GM12878 (cell line): Measurements from ENCODE around the gene GABRB3. TPM values are rescaled to one million over a fixed set of nuclear protein-coding genes. Genes with fewer than 3 reads are reported as not detected.

ENCODE experiments used
- ATAC-seq: fragments of 200-7000 bp; cut with Tn5 transposase; 3 replicates; pipeline ENCODE4 v1.9.1; 2020; ENCODE audit warnings: mild to moderate bottlenecking, moderate library complexity
- BruUV-seq: library from RNA; stranded (reverse); fragments of 400-500 nt; replicated peaks from 2 replicates; lab custom pipeline; 2021; lab: Mats Ljungman, UMichigan
- CTCF ChIA-PET: fragments of 300-600 bp; sonication (Branson Sonifier 250); formaldehyde crosslinking; extraction: SDS; loops from one replicate; lab custom pipeline; 2021; ENCODE audit warnings: inconsistent platforms; lab: Yijun Ruan, JAX
- POLR2A ChIA-PET: fragments of 350-600 bp; formaldehyde crosslinking; extraction: SDS; loops from one replicate; lab custom pipeline; 2021; ENCODE audit warnings: inconsistent platforms; lab: Charles Lee
- RAD21 ChIA-PET: fragments of 300-600 bp; sonication (Branson Sonifier 250); formaldehyde crosslinking; loops from one replicate; lab custom pipeline; 2023; ENCODE audit warnings: antibody characterized with exemption; ENCODE audit not compliant: unreplicated experiment; lab: Charles Lee
- SMC1A ChIA-PET: fragments of 300-600 bp; sonication (Branson Sonifier 250); formaldehyde crosslinking; loops from one replicate; lab custom pipeline; 2023; ENCODE audit not compliant: unreplicated experiment, uncharacterized antibody; lab: Charles Lee
- DNase-seq: peaks from one replicate; pipeline ENCODE4 v3.0.0-alpha.2; 2011; ENCODE audit warnings: low read depth, low spot score
- FAIRE-seq: peaks from 3 replicates; lab custom pipeline; 2011; peaks lifted over from hg19 to GRCh38; lab: Jason Lieb, UNC
- H2AFZ ChIP-seq: 2 replicates; pipeline ENCODE4 v1.6.0; 2011; ENCODE audit warnings: low read depth, low read length, control low read depth; ENCODE audit not compliant: control insufficient read depth
- H3K27ac ChIP-seq: 2 replicates; pipeline ENCODE4 v1.5.1; 2011; ENCODE audit warnings: control low read depth; ENCODE audit not compliant: control insufficient read depth, insufficient read depth
- H3K27me3 ChIP-seq, 2 experiments: replicated peaks in 1 of 2; 2 replicates each; pipeline versions ENCODE4 v1.6.0 to v1.6.1; 2011; ENCODE audit warnings: low read length in 1 of 2; ENCODE audit not compliant: control insufficient read depth in 2 of 2, insufficient read depth in 2 of 2
- H3K36me3 ChIP-seq, 2 experiments: 2 replicates each; pipeline ENCODE4 v1.5.1; 2011; ENCODE audit warnings: low read length in 1 of 2; ENCODE audit not compliant: control insufficient read depth in 2 of 2, insufficient read depth in 2 of 2
- H3K4me1 ChIP-seq: 2 replicates; pipeline ENCODE4 v1.6.1; 2011; ENCODE audit warnings: mild to moderate bottlenecking, low read length, moderate library complexity, mixed read lengths; ENCODE audit not compliant: control insufficient read depth, insufficient read depth
- H3K4me2 ChIP-seq: 2 replicates; pipeline ENCODE4 v1.6.0; 2011; ENCODE audit warnings: control low read depth; ENCODE audit not compliant: control insufficient read depth, insufficient read depth
- H3K4me3 ChIP-seq: fragments of 200-600 bp; sonication (generic); 2 replicates; pipeline ENCODE4 v1.5.1; 2016
- H3K79me2 ChIP-seq: 2 replicates; pipeline ENCODE4 v1.6.0; 2011; ENCODE audit warnings: low read length; ENCODE audit not compliant: control insufficient read depth, insufficient read depth
- H3K9ac ChIP-seq: 2 replicates; pipeline ENCODE4 v1.8.0; 2011; ENCODE audit warnings: low read length, control low read depth, mixed read lengths; ENCODE audit not compliant: control insufficient read depth, insufficient read depth
- H3K9me3 ChIP-seq: replicated peaks from 3 replicates; pipeline ENCODE4 v1.5.1; 2011; ENCODE audit warnings: mild to moderate bottlenecking, low read length; ENCODE audit not compliant: control insufficient read depth, insufficient read depth
- H4K20me1 ChIP-seq: 2 replicates; pipeline ENCODE4 v1.6.0; 2011; ENCODE audit not compliant: control insufficient read depth, insufficient read depth
- BRCA1 ChIP-seq: IDR thresholded peaks from 2 replicates; pipeline ENCODE4 v1.6.1; 2011; ENCODE audit warnings: low read depth, low read length, improper control_type of control experiment
- CEBPB ChIP-seq, 2 experiments: fragments of 150-350 bp in 1 of 2; IDR thresholded peaks; 2 replicates each; pipeline ENCODE4 v1.6.1; 2012 to 2014; ENCODE audit warnings: low read depth in 2 of 2, low read length in 2 of 2, borderline replicate concordance in 1 of 2, inconsistent platforms in 1 of 2
- CHD1 ChIP-seq: IDR thresholded peaks from 2 replicates; pipeline ENCODE4 v1.6.1; 2012; ENCODE audit warnings: low read depth, low read length, improper control_type of control experiment
- JUNB ChIP-seq: IDR thresholded peaks from 2 replicates; pipeline ENCODE4 v1.6.1; 2016; ENCODE audit warnings: antibody characterized with exemption, mild to moderate bottlenecking
- MXI1 ChIP-seq: fragments of 150-350 bp; IDR thresholded peaks from 2 replicates; pipeline ENCODE4 v1.6.1; 2011; ENCODE audit warnings: low read depth, mild to moderate bottlenecking, inconsistent platforms, low read length, improper control_type of control experiment
- MYB ChIP-seq: fragments of 150-350 bp; IDR thresholded peaks from 2 replicates; pipeline ENCODE4 v1.6.1; 2014; ENCODE audit warnings: mild to moderate bottlenecking, low read depth, low read length, borderline replicate concordance
- NBN ChIP-seq: fragments of 450-650 bp; IDR thresholded peaks from 2 replicates; pipeline ENCODE4 v1.6.1; 2016
- NR2C1 ChIP-seq: fragments of 450-650 bp; IDR thresholded peaks from 2 replicates; pipeline ENCODE4 v1.6.1; 2017; ENCODE audit warnings: antibody characterized with exemption, mild to moderate bottlenecking, moderate library complexity
- PAX5 ChIP-seq: IDR thresholded peaks from 2 replicates; pipeline ENCODE4 v1.6.1; 2011; ENCODE audit warnings: low read depth, low read length, borderline replicate concordance
- PAX8 ChIP-seq: fragments of 450-650 bp; IDR thresholded peaks from 2 replicates; pipeline ENCODE4 v1.6.1; 2017; ENCODE audit warnings: mild to moderate bottlenecking, moderate library complexity
- PKNOX1 ChIP-seq: fragments of 450-650 bp; IDR thresholded peaks from 2 replicates; pipeline ENCODE4 v1.6.1; 2016; ENCODE audit warnings: mild to moderate bottlenecking
- RAD21 ChIP-seq: IDR thresholded peaks from 2 replicates; pipeline ENCODE4 v1.6.1; 2011; ENCODE audit warnings: mild to moderate bottlenecking, low read depth, low read length, moderate library complexity; ENCODE audit not compliant: insufficient read depth
- REST ChIP-seq: IDR thresholded peaks from 2 replicates; pipeline ENCODE4 v1.6.1; 2012; ENCODE audit warnings: mild to moderate bottlenecking, low read depth, low read length
- RFX5 ChIP-seq: IDR thresholded peaks from 2 replicates; pipeline ENCODE4 v1.6.1; 2011; ENCODE audit warnings: low read depth, low read length, improper control_type of control experiment
- SKIL ChIP-seq: fragments of 450-650 bp; IDR thresholded peaks from 2 replicates; pipeline ENCODE4 v1.6.1; 2017; ENCODE audit warnings: mild to moderate bottlenecking, low read depth, inconsistent platforms; ENCODE audit not compliant: poor library complexity, severe bottlenecking
- SREBF2 ChIP-seq: IDR thresholded peaks from 2 replicates; pipeline ENCODE4 v1.6.1; 2012; ENCODE audit warnings: mild to moderate bottlenecking, low read length
- TCF12 ChIP-seq: IDR thresholded peaks from 2 replicates; pipeline ENCODE4 v1.6.1; 2011; ENCODE audit warnings: low read depth, mild to moderate bottlenecking, low read length
- YBX1 ChIP-seq: fragments of 450-650 bp; IDR thresholded peaks from 2 replicates; pipeline ENCODE4 v1.6.1; 2016; ENCODE audit warnings: antibody characterized with exemption
- ZNF24 ChIP-seq: fragments of 450-650 bp; IDR thresholded peaks from 2 replicates; pipeline ENCODE4 v1.6.1; 2017; ENCODE audit warnings: antibody characterized with exemption, mild to moderate bottlenecking
- ZNF622 ChIP-seq: fragments of 450-650 bp; IDR thresholded peaks from 2 replicates; pipeline ENCODE4 v1.6.1; 2017; ENCODE audit warnings: mild to moderate bottlenecking, inconsistent platforms
- WGBS: methylation state at CpG from one replicate; pipeline ENCODE4 v1.1.6; 2016; ENCODE audit warnings: low lambda C conversion rate; ENCODE audit not compliant: insufficient replicate concordance, insufficient coverage; ENCODE audit errors: missing lambda C conversion rate; 5-methylcytosine and 5-hydroxymethylcytosine counted together
- in situ Hi-C: fragments of 300-500 bp; cut with MboI; formaldehyde crosslinking; loops from 9 replicates; pipeline ENCODE4 v1.14.3; 2018; ENCODE audit warnings: mixed read lengths
- intact Hi-C: fragments of 100-400 bp; cut with micrococcal nuclease; formaldehyde crosslinking; loops from one replicate; pipeline ENCODE4 v1.14.2; 2022; ENCODE audit not compliant: unreplicated experiment
- polyA plus RNA-seq, 11 experiments: library from polyadenylated mRNA; depleted of rRNA in 4 of 11; unstranded in 6 of 11; stranded (reverse) in 5 of 11; fragments of >200 nt; fragmentation: Nextera tagmentation in 4 of 11; fragmentation: Illumina TruSeq in 1 of 11; extraction: Ambion mirVana in 4 of 11; extraction: Trizol in 1 of 11; gene quantifications; 1 replicate in 1 of 11; 2 replicates in 10 of 11; pipeline versions ENCODE4 v1.2.1 to v1.2.3, GENCODE V29; 2011 to 2016; ENCODE audit warnings: inconsistent platforms in 2 of 11, missing spikeins in 2 of 11, low read depth in 1 of 11
- total RNA-seq, 4 experiments: library from RNA; depleted of rRNA in 3 of 4; stranded (reverse); fragments of >200 nt in 3 of 4; fragmentation: Illumina TruSeq in 1 of 4; extraction: Trizol in 1 of 4; gene quantifications; 2 replicates each; pipeline versions ENCODE4 v1.2.1 to v1.2.3, GENCODE V29; 2013 to 2021

GABRB3 gene
- total and polyA plus RNA-seq, 10 of the 15 experiments (the other 5 are each of a cell fraction or from before 2014, with no cell fraction given): 0.05 to 0.08 (median 0.05) TPM; not detected in 7

- H2AFZ ChIP-seq: no peak overlapping the region
- H3K4me1 ChIP-seq: no peaks in the 10 kb centered on the region
- intact Hi-C loops (no loop called here), in situ Hi-C loops (no loop called here)
- H3K9ac ChIP-seq: no peak overlapping the region
- POLR2A ChIA-PET: no interaction called here
- no peak overlapping the region for H3K4me3 ChIP-seq
- ATAC-seq: no peak
- no peak for FAIRE-seq
- no peaks in the 10 kb centered on the region; the same call in 2 of the 3 replicates for H3K9me3 ChIP-seq
- RAD21 ChIA-PET: no interaction called here
- SMC1A ChIA-PET: no interaction called here
- no peaks in the 10 kb centered on the region for H3K36me3 ChIP-seq
- no peaks in the 10 kb centered on the region for H3K27me3 ChIP-seq
- no TSS peak for BruUV-seq
- H3K27ac ChIP-seq: no peak overlapping the region
- DNase-seq: no peak
- H3K4me2 ChIP-seq: no peak overlapping the region
- no peaks in the 10 kb centered on the region for H4K20me1 ChIP-seq
- WGBS: 4% methylated on average over 2 of the region's 2 CpGs
- no peak for TF ChIP-seq BRCA1
- TF ChIP-seq YBX1: no peak
- no peak for TF ChIP-seq NBN
- no peak for TF ChIP-seq PKNOX1
- TF ChIP-seq TCF12: no peak
- TF ChIP-seq NR2C1: no peak
- TF ChIP-seq CEBPB (IDR thresholded peaks at IDR 0.05; ENCODE audit: borderline replicate concordance in 1 of 2, low read depth in 2 of 2, low read length in 2 of 2): no peak
- no peak for TF ChIP-seq CHD1
- TF ChIP-seq RFX5: no peak
- no peak for TF ChIP-seq ZNF622
- TF ChIP-seq RAD21: no peak
- no peak for TF ChIP-seq REST
- TF ChIP-seq SKIL: no peak
- no peak for TF ChIP-seq SREBF2
- no peak for TF ChIP-seq PAX8
- TF ChIP-seq ZNF24: no peak
- no peak for TF ChIP-seq MXI1
- no peak for TF ChIP-seq PAX5
- no peak for TF ChIP-seq JUNB
- no peak for TF ChIP-seq MYB
- CTCF ChIA-PET: no interaction called here
- no peaks in the 10 kb centered on the region for H3K79me2 ChIP-seq
Observed at GRCh38 chr15:26658290-26658689, 114.6 kb downstream of the GABRB3 start.
